GM21367 (cell line): Measurements from ENCODE around the gene AATF.

Experiments
- ATAC-seq: cut with Tn5 transposase; IDR thresholded peaks from one replicate; pipeline ENCODE4 v1.9.1; 2021; ENCODE audit not compliant: unreplicated experiment

The AATF gene

DNA sequence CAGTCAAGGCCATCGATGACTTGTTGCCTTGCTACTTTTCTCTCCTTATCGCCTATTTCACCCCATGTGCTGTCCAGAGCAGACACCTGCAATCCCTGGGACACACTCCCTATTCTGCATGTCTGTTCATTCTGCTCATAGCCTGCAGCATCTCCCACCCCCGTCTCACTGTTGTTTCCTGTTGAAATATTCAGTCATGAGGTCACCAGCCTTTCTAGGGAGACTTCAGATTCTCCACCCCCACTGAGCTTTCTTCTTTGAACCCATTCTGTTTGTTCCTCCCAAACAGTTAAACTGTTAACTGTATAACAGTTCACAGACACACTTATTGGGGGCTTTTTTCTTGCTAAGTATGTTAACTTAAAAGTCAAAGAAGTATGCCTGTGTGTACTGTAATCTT, 94.4 kb downstream of the AATF start:
- no peak for ATAC-seq

DNA sequence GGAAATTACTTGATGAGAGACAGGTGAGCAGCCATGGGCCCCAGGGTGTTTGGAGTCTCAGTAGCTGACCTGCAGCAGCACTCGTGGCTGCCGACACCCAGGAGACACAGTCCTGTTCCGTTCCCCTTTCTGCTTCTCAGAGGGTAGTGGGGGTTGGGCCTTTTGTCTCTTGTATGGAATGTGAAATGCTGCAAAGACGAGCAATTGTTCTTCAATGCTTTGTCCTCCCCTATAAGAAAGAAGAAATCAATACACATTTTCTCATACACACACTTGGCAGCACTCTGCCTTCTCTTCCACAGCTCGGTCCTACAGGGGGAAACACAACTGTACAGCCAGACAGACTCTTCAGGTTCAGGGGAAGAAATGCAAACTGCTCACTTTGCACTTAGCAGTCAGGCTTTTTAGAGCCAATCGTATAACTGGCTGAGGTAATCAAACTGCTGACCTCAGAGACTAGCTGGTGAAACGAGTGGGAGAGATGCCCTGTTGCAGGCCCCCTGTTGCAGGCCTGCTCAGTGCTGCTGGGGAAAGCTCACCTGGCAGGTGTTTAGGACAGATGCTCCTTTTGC, 96.7 kb downstream of the AATF start:
- no peak for ATAC-seq

DNA sequence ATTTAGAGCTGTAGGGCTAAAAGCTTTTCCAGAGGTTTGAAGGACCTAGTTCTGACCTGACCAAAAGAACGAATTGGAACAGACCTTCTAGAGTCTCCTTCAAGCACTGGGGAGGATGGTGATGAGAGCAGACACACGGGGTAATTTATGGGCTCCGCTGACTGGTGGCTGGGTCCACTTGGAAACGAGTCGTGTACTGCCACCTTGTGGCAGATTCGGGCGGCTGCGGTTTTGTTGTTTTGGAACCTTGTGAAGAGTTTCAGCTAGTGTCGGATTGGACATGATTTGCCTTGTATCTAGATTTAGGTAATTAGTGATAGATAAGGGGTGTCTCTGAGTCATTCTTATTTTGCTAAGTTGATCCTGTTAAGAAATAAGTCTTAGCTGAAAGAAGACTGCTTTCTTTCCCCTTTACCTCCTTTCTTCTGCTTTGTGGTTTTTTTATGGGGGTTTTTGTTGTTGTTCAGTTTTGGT, 98.9 kb downstream of the AATF start:
- no peak for ATAC-seq

DNA sequence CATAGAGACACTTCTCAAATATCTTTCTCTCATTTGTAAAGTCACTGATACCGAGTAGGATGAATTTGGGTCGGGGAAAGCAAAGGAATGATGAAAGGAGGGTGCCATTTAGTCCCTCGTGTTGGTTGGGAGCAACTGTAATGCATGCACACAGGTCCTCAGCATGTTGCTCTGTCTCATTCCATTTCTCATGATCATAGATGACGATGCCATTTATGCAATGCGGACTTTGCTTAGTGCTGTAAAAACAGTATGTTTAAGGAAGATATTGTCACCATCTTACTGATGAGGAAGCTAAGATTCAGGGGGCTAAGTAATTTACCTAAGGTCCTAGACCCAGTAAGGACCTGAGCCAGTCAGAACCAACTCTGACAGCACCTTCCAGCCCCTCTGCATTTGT, 100.1 kb downstream of the AATF start:
- ATAC-seq, result no peak

DNA sequence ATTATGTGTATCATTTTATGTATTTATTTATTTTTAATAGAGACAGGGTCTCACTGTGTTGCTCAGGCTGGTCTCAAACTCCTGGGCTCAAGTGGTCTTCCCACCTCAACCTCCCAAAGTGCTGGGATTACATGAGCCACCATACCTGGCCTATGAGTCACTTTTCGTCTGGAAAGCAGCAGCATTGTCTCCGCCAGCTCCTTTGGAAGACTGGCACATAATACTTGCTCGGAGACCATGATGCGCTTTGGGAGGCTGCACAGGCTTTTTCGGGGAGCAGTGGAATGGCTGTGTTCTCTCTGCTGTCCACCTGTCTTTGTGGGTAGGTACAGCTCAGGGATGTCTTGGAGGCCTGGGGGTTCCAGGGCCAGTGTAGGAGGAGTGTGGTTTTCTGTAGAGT, 102.2 kb downstream of the AATF start:
- ATAC-seq, result no peak

DNA sequence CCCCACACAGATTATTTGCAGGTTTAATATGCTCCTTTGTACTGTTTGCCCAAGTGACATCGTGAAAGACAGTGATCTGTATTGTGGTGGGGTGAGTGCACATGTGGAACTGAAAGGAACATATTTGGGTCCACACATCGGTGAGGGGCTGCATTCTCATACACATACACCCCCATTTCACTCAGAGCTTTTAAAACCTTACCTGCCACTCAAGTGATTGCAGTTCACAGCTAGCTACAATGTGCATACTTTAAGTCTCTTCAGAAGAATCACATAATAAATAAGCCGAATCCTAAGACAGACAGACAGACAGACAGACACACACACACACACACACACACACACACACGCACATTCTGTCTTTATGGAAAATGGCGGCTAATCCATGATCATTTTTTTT, 102.6 kb downstream of the AATF start:
- no peak for ATAC-seq

DNA sequence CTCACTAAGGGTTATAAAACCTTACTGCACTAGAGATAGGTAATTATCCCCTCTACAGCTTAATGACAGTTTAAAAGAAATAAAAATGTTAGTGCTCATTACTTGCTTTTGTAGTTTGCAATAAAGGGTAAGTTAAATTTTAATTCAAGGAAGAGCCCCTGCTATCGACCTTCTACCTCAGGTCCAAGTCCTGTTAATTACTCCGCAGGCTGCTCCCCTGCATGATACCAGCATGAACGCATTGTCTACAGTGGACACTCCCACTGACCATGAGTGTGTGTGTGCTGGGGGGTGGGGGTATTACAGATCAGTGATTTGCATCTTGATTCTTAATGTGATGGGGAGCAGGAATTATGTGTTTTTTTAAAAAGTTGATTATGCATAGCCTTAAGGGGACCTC, 103.1 kb downstream of the AATF start:
- no peak for ATAC-seq

DNA sequence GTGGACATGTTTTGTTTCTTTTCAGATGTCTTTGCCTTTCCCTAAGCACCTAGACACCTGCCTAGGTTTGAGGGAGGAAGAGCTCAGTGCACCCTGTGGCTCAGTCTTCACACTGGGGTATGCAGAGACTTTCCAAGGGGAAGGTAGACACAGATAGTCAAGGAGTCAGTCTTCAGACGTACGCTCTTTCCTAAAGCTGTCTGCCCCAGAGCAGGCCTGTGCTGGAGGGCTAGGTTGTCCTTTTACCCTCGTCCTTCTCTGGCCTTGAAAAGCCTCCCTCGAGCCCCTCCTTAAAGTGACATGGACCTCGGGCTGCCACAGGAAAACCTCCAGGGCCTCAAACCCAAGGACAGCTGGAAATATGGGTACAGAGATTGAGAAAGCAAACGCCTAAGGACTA, 103.7 kb downstream of the AATF start:
- ATAC-seq, result no peak

DNA sequence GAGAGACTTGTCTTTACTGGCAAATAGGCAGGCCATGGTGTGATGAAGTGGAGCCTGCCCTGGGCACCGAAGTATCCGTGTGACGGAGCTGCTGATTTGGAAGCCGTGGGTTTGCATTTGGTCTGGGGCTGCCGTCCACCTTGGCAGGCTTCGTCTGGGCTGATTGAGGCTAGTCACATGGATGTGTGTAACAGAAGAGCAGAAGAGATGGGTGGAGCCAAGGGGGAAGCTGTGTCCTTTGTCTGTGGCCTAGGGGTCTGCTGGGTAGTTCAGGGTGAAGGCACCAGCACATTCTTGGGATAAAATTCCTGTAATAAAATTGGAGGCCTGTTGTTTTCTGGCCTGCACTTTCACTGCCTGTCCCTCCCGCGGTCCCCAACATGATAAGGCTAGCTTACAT, 106.1 kb downstream of the AATF start:
- ATAC-seq, result no peak

DNA sequence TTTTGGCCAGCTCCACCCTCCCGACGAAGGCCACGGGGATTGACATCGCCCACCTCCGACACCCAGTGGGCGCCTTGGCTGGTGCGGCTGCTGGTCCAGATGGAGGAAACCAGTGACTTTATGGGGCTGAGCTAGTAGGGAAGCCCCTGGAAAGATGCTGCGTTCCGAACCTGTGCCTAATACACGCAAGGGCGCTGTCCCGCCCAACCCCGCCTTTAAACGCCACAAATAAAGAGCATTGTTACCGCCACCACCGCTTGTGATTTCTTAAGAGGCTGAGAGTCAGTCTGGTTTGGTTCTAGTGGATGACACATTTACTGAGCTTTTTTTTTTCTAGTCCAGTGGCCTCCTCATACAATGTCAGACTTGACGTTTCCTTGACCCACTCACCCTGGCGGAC, 107.9 kb downstream of the AATF start:
- ATAC-seq, result no peak

DNA sequence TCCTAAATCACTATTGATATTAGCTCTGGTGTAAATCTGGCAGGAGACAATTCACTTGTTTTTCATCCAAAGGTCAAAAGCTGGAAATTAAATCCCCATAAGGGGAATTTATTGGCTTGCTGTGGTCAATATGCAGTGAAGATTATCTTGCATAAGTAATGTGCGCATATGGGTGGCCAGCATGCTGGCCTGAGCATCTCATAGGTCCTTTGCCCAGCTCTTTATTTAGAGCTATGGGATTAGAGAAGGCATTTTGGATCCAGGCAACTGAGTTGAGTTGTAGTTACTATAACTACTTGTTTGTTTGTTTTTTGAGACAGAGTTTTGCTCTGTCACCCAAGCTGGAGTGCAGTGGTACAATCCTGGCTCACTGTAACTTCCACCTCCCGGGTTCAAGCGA, 110.7 kb downstream of the AATF start:
- no peak for ATAC-seq

DNA sequence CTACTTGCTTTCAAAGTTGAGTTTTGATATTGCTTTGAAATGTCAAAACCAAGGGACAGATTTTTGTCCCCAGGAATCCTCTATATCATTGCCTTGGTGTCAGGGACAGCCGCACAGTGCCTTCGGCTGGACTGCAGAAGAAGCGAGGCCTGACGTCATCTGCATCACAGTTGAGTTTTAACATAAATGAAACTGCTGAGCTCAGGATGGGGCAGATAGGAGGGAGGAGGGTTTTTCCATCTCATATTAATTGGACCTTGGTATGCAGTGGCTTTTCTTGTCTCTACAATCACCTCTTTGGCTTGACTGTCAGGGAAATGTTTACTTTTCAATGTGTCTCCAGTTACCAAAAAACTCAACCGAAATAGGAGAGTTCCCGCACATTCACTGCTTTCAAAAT, 111.3 kb downstream of the AATF start:
- no peak for ATAC-seq

DNA sequence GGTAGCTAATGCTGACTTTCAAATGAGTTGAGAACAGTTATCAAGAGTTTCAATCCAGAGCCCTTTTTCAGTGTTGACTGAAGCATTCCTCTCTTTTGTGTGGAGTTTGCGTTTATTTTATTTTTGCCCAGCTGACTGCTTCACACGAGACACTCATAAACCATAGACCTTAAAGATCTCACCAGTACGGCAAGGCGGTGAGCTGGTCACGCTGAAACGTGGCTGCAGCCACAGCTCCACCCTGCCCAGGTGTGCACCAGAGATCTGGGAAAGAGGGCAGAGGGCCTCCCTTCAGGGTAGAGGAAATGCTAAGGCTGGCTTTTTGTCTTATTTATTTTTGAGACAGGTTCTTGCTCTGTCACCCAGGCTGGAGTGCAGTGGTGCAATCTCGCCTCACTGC, 112.2 kb downstream of the AATF start:
- no peak for ATAC-seq

DNA sequence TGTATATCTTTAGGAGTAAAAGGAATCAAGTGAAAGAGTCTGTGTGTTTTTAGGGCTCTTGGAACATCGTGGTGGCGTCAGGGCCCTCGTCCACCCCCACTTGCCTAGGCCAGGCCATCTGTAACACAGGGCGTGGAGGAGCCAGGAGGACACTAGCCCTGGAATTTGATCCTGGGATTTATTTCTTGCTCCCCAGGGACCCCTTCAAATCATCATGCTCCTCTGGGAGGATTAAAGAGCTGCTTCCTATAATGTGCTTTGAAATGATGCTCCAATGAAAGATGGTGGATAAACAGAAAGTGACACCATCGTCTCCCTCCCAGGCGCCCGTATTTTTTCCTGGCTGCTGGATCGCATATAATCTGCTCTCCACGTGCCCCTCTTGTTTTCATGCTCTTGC, 113.3 kb downstream of the AATF start:
- no peak for ATAC-seq

DNA sequence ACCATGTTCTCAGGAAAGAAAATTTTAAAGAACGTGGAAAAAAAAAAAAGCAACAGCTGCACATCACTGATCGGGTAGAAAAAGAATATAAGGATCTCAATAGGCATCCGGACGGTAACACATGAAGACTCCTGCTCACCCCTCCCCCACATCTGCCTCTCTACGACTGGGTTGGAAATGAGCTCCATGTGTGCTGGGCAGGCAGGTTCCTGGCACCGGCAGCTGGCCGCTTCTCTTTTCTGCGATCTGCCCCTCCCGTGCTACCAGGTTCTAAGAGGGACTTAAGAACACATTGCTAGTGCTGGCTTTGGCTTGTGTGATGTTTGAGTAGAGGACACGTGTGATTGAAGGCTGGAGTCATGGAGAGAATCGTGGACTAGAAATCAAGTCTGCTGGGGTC, 115.5 kb downstream of the AATF start:
- ATAC-seq, result no peak

DNA sequence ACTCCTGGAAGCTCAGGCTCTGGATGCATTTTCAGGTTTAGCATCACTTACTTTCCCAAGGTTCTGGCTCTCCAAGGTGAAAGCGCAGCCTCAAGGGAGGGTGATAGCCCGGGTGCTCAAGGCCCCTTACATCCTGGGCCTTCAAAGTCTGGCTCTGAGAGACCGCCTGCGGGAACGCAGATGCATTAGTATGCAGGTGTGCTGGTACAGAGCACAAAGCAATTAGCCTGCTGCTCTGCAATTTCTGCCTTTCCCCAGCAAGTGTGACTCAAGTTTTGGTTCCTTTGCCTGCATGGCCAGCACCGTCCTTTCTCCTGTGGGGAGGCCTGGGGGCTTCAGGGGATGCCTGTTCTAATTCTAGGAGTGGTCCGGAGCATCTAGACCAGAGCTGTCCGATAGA, 116.2 kb downstream of the AATF start:
- ATAC-seq, result no peak

DNA sequence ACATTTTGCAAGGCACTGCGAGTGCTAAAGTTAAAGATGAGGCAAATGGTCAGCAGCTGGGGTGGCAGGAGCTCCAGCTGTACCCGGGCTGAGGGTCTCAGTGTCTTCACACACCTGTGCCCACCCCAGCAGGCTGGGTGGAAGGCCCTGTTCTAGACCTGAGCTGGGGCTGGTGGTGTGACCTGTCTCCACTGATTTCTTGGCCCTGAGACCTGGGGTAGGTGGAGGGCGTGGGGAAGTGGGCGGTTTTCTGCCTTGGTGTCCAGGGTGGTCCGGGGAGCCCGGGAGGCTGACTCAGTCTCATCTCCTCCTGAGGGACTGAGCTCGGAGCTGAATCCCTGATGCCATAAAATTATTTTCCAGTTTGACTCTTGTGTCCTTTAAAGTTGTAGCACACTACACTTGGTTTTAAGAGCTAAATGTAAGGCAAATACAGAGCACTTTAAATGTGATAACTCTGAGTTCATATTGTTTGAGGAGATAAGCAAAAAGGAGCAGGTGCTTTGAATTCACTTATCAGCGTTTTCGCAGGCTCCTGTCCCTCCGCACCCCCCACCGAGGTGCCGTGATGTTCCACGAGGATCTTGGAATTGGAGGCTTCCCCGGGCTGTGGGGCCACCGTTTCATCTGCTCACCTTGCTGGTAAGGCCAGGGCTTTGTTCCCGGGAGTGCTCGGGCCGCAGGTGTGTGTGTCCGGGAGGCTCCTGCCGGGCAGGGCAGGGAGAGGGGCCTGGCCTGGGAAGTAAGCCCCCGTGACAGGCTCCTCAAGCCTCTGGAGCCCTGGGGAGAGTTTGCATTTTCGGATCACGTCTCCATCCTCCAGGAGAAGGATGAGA, 117.0 kb downstream of the AATF start:
- no peak for ATAC-seq

DNA sequence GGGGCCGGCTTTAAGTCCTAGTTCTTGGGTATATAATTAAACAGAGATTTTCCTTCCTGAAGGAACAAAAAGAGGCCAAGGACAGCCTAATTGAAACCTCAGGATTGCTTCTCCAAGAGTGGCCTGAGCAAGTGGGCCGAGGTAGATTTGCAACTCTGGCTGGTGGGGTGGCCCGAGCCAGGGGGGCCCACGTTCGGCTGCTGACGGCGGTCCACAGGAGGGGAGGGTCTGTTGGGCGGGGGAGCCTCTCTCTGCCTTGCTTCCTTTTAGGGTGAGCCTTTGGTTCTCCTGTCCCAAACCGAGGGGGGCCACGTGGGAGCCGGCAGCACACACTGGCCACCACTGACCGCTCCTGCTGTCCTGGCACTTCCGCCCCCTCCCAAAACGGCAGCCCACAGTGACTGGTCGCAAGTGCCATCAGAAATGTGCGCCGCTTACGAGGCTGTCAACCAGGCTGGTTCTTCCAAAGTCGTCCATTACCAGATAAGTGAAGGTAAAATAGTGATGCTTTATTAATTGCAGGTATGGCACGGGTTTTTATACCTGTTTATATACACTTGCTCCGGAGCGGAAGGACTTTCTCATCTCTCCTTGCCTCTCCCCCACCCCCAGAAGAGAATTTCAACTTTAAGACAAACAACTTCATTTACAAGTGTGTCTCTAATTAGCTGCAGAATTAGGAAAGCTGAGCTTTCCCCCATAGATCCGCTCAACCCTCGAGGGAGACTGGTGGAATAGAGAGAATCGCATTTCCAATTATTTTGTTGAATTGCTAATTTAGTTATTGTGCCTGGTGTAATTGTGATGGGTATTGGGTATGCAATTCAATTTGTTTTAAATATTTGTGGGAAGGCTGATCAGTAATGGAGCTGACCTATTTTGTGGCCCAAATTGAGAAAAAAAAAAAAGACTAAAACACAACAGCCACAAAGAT, 117.8 kb downstream of the AATF start:
- ATAC-seq, result no peak

DNA sequence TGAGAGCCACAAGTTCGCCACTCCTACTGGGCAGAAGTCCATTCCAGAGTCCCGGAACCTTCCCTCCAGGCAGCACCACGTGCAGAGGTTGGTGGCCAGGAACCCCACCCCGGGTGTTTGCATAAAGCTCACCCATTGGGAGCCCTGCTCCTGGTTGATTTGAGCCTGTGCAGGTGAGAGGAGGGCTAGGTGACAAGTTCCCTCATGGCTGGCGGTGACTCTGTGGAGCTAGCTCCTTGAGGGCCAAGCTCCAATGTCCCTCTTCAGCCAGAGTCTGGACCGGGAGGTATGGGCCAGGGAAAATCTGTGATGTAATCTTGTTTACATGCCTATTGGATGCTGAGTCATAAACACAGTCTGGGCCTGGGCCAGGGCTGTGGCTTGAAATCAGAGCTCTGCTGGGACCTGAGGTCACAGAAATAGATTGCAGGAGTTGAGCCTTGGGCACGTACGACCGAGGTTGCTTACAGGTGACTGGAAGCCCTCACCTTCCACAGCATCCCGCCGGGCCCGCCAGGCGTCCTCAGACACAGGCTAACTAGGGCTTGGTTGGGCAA, 118.9 kb downstream of the AATF start:
- ATAC-seq, result no peak

DNA sequence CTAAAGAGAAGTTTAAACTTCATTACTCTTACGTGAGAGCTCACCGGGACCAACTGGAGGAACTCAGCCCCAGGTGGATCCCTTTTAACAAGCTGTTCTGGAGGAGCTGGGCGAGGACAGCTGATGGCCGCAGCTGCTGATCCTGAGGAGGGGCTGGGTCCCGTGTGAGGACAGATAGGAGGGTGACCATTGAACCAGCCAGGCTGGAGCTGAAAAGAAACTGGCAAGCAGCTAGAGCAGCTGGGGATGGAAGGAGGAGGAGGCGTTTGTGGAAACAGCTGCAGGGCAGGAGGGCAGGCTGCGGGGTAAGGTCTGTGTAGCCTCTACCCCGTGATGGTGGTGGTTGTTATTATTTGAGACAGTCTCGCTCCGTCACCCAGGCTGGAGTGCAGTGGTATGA, 119.5 kb downstream of the AATF start:
- ATAC-seq, result no peak

DNA sequence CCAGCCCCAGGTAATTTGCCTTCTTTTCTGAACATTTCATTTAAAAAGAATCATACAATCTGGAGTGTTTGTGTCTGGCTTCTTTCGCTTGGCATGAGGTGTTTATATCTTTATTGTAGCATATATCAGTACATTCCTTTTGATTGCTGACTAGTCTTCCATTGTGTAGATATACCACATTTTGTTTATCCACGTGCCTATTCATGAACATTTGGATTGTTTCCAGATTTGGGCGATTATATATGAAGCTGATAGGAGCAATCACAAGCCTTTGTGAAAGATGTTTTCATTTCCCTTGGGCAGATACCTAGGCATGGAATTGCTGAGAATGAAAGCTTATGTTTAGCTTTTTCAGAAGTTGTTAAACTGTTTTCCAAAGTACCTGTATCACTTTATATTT, 120.3 kb downstream of the AATF start:
- ATAC-seq, result no peak
